COLO668 (cell line): Measurements from ENCODE around the gene KLF14.
"Not testable (repeated sequence)": the region's sequence is repeated elsewhere in the genome, so short reads cannot be mapped to it uniquely, and the experiment has no call there.

ENCODE experiments used
- DNase-seq: peaks from one replicate; lab custom pipeline; 2025; ENCODE audit not compliant: unreplicated experiment; lab: John Stamatoyannopoulos, UW

KLF14 gene

DNA sequence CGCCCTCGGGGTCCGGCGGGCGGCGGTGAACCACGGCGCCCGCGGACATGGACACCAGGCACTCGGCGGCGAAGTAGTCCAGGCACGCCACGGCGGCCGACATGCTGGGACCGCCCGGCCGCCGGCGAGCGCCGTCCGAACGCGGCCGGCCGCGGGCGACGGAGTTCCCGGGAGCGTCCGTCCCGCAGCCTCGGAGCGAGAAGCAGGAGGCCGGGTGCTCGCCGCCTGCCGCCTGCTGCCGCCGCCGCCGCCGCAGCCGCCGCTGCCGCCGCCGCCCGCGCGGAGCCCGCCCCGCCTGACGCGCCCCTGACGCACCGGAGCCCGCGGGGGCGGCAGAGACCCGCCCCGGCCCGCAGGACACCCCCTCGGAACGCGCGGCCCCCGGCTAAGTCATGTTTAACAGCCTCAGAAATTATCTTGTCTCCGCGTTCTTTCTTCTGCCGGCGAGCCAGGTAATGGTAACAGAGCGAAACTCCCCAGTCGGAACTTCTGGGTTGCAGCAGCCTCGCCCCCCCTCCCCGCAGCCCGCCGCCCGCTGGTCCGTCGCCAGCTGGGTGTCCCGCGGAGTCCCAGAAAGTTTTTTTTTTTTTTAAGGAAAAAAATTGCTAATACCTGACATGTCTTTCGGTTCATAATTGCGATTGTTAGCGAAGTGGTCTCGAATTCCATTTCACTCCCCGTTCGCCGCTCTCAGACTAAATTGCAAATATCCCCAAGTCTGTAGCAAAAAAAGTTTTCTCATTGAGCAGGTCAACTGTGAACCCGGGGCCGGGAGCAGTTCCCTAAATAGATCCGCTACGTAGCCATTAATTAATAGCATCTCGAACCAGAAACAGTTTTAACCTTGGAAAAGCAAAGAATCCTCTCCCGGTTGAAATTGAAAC lies at the start of gene KLF14:
TSS of gene KLF14 (minus strand) at position 277 of the 884 bp plus-strand sequence. CDS start at position 103, 174 bp downstream.
- peak; percentile 76 for DNase-seq

GRCh38 chr7:130781346-130781745 lies 47.3 kb upstream of the KLF14 start:
- no peak for DNase-seq

DNA sequence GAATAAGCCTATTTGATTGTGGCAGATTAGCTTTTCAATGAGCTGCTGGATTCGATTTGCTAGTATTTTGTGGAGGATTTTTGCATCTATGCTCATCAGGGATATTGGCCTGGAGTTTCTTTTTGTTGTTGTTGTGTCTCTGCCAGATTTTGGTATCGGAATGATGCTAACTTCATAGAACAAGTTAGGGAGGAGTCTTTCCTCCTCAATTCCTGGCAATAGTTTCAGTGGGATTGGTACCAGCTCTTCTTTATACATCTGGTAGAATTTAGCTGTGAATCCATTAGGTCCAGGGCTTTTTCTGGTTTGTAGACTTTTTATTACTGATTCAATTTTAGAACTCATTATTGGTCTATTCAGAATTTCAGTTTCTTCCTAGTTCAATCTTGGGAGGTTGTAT lies 43.4 kb upstream of the KLF14 start:
- DNase-seq: no peak

DNA sequence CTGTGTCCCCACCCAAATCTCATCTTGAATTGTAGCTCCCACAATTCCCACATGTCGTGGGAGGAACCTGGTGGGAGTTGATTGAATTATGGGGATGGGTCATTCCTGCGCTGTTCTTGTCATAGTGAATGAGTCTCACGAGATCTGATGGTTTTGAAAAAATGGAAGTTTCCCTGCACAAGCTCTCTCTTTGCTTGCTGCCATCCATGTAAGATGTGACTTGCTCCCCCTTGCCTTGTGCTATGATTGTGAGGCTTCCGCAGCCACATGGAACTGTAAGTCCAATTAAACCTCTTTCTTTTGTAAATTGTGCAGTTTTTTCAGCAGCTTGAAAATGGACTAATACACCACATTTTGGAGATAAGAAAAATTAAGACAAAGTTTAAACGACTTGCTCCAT lies 38.4 kb upstream of the KLF14 start:
- DNase-seq: not testable (repeated sequence)

GRCh38 chr7:130768854-130769253 lies 34.8 kb upstream of the KLF14 start:
- no peak for DNase-seq

GRCh38 chr7:130764569-130764968 lies 30.6 kb upstream of the KLF14 start:
- not testable (repeated sequence) for DNase-seq

DNA sequence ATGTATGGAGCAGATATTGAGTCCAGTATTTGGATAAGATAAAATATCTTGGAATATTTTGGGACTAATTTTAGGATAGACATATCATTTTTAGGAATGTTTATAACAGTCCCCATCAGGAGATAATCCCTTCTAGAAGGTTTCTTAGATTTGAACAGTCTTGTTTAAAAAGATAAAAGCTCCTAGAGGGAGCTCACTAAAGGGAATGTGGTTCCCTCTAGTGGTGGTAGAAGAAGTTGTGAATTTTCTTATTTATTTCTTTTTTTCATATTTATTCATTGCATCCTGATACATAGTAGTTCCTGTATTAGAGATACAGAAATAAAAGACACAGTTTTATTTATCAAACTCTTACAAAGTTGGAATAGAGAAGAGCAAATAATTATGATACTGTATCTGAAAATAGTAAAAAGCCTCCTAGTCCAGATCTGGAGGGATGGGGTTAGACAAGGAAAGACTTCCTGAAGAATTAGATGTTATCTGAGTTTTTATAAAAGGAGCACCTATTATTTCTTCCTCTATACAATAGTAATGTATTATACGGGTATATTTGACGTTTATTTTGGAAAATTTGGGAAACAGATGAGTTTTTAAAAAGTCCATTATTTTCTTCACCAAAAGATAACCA lies 24.5 kb upstream of the KLF14 start:
- DNase-seq: no peak

DNA sequence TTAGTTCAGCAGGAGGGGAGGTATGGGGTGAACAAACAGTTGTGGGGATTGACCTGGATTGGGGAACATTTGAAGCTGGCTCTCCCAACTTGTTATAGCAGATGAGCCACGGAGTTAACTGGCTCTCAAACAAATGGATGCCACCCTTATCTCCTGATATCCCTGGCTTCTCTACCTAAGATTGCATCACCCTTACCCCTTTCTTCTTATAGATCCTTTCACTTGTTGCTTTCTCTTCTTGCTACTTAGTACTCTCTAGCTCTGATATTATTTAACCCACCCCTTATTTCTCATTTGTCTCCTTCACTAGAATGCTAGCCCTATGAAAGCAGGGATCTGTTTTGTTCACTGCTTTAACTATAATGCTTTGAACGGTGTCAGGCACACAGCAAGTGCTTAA lies 22.3 kb upstream of the KLF14 start:
- DNase-seq: no peak

DNA sequence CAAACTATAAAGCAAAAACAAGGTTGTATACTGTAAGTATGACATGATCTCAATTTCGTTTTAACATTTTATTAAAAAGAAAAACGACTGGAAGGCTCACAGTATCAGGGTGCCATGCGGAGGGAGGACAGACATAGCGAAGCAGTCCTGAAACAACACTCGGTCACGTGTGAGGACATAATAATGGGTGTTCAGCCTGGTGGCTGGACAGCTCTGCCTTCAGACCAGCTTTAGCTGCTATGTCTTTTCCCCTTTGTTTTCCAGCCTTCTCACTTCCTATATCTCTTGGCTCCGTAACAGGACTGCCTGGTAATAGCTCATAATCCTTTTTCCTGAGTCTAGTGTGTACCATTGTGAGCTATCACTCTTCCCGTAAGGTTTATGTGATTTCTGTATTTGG lies 18.4 kb upstream of the KLF14 start:
- no peak for DNase-seq

DNA sequence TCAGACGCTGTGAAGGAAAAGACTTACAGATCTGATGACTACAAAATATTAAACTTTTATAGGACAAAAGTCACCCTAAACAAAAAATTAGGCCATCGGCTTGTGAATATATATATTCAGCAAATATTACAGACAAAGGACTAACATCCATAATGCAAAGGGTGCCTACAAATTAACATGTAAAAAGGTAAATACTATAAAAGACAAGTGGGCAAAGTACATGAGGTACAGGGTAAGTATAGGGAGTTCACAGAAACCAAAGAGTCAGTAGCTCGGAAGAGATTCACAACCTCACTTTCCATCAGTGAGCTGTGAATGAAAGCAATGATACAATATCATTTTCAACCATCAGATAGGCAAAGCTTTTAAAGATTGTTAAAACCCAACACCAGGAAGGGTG lies 16.7 kb upstream of the KLF14 start:
- no peak for DNase-seq

DNA sequence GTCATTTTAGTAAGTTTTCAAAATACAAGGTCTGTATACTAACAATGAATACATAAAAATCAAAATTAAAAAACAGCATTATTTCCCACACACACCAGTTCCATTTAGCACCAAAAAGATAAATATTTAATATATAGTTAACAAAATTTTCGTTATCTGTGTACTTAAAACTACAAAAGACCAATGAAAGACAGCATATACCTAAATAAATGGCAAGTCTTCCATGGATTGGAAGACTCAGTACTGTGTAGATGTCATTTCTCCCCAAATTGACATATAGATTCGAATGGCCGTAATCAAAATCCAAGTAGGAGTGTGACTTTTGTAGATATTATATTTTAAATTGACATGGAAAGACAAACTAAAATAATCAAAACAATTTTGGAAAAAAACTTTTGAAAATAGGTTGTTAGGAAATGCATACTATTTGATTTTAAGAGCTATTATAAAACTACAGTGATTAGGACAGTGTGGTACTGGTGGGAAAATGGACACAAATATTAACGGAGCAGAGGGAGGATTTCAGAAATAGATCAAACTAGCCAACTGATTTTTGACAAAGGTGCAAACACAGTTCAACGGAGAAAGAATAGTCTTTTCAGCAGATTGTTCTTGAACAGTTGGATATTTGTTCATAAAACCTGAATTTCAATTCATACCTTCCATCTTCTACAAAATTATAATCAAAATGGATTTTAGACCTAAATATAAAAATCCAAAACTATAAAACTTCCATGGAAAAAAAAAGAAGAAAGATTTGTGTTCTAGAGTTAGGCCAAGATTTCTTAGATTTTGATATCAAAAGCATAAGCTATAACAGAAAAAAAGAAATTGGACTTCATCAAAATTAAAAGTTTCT lies 14.8 kb upstream of the KLF14 start:
- no peak for DNase-seq

- DNase-seq: no peak
Observed at GRCh38 chr7:130741331-130741995, 7.5 kb upstream of the KLF14 start.

DNA sequence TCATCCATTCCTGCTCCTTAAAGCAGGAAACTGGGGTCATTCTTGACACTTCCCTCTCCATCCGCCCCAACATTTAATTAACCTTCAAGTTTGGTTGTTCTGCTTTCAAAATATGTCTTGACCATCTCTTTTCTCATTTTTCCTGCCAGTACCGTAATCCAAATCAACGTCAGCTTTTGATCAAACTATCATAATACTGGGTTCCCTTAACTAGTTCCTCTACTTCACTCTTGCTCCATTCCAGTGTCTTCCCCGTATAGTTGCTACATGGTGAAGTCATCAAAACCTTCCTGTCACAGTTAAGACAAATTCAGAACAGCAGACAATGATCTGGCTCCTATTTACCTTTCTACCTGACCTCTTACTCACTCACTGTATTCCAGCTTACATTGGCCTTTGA lies 6.6 kb upstream of the KLF14 start:
- DNase-seq: no peak

- DNase-seq: no peak
Observed at GRCh38 chr7:130736298-130736900, 2.4 kb upstream of the KLF14 start.

DNA sequence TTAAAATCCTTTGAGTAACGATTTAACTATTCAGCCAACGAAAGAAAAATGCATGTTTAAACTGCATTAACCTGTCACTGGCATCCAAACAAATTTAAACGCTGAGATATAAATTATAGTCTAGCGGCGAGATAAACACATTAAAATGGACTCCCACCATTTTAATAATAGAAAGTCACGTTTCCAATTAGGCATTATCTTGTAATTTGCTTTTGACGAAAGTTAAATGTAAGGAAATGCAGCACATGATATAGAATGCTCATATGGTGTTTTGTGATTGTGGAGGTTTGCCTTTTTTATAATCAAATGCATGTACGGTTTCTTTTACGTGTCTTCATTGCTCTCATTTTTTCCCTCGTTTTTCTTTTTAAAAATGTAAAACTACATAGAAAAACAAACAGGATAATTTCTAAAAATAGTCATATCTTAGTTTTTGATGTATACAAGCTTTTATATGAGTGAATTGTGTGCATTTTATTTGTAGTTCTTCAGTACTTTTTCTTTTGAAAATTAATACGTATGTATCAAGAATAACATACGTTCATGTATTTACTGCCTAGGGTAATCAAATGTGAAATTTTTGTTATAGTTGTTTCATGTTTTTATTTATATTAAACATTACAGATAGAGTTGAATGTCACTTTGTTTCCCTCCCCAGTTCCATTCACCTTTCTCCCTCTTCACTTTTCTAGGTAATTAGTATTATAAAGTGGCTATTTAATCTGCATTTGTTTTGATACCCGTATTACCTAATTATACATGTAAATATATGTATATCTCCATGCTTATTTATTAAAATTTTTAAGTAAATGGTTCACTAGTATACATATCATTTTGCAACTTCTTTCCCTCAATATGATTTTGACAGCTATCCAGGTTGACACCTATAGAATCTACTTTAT lies 1.1 kb upstream of the KLF14 start:
- DNase-seq: no peak

- DNase-seq: peak; percentile 76
Observed at GRCh38 chr7:130732980-130733930, 752 bp downstream of the KLF14 start.

GRCh38 chr7:130723784-130724183 lies 10.2 kb downstream of the KLF14 start:
- DNase-seq: no peak

- peak; percentile 29 for DNase-seq
Observed at GRCh38 chr7:130721486-130722277, 12.3 kb downstream of the KLF14 start.
